Measurements from ENCODE around the gene EPB42.

EPB42 gene

DNA sequence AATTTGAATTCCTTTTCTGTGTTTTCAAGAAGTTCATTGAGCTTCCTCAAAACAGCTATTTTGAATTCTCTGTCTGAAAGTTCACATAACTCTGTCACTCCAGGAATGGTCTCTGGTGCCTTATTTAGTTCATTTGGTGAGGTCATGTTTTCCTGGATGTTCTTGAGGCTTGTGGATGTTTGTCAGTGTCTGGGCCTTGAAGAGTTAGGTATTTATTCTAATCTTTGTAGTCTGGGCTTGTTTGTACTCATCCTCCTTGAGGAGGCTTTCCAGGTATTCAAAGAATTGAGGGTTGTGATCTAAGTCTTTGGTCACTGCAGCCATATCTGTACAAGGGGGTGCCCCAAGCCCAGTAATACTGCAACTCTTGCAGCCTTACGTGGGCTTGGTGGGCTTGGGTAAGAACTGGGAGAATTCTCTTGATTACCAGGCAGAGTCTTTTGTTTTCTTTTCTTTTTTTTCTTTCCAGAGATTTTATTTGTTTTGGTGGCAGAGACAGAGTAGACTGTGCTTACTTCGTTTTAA is 55.0 kb downstream of the EPB42 start:
- Histone ChIP-seq H3K4me3 (ENCODE audit: low read depth, low read length, poor library complexity, severe bottlenecking) (no peak overlapping the region), H3K27ac (ENCODE audit: low read depth, low read length, poor library complexity, severe bottlenecking) (no peak overlapping the region), H3K79me2 (ENCODE audit: insufficient read depth, low read length) (no peaks in the 10 kb centered on the region), H3K4me1 (ENCODE audit: insufficient read depth, low read length, severe bottlenecking) (no peaks in the 10 kb centered on the region), H3K9me3 (ENCODE audit: low read length) (no peaks in the 10 kb centered on the region), H3K9ac (ENCODE audit: low read length) (no peak overlapping the region), H3F3A (ENCODE audit: insufficient read depth, low read length) (no peaks in the 10 kb centered on the region), H2AFZ (ENCODE audit: low read length) (no peak overlapping the region), H3K36me3 (ENCODE audit: insufficient read depth, low read length) (peaks cover 58% of the 10 kb centered on the region), H3K4me2 (ENCODE audit: low read length) (no peak overlapping the region), H4K20me1 (ENCODE audit: insufficient read depth, low read length) (no peaks in the 10 kb centered on the region), H3K27me3 (ENCODE audit: insufficient read depth, low read length) (no peaks in the 10 kb centered on the region), H3K9me2 (ENCODE audit: low read depth, low read length) (no peaks in the 10 kb centered on the region)
- TF ChIP-seq EZH2 (IDR thresholded peaks at IDR 0.05; ENCODE audit: borderline replicate concordance, low read length) (no peak), CTCF (IDR thresholded peaks at IDR 0.05; ENCODE audit: low read length) (no peak)

DNA sequence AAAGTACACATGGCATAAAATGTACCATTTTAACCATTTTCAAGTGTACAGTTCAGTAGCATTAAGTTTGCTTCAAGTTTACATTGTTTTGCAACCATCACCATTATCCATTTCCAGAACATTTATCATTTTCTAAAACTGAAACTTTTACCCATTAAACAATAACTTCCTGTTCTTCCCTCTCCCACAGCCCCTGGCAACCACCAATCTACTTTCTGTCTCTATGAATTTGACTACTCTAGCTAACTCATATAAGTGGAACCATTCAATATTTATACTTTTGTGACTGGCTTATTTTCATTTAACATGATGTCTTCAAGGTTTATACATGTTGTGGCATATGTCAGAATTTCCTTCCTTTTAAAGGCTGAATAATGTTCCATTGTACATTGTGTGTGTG is 67.5 kb downstream of the EPB42 start:
- H3K9me3 ChIP-seq (ENCODE audit: low read length) = no peaks in the 10 kb centered on the region

DNA sequence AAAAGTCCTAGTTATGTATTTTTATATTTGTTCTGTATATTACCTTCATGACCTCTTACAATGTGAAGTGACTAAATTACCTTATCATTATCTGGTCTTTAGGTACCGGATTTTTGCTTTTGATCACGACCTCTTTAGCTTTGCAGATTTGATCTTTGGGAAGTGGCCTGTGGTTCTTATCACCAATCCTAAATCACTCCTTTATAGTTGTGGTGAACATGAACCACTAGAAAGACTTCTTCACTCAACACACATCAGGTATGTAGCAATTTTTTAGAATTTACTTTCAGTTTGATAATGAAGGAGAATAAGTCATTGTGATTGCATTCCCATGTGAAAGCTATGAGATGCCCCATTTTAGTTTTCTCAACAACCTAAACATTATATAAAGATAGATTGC is 69.1 kb downstream of the EPB42 start:
- Histone ChIP-seq H4K20me1 (ENCODE audit: insufficient read depth, low read length) (no peaks in the 10 kb centered on the region), H3K9me2 (ENCODE audit: low read depth, low read length) (no peaks in the 10 kb centered on the region), H3K79me2 (ENCODE audit: insufficient read depth, low read length) (no peaks in the 10 kb centered on the region), H3K36me3 (ENCODE audit: insufficient read depth, low read length) (peaks cover 94% of the 10 kb centered on the region), H3K9ac (ENCODE audit: low read length) (no peak overlapping the region), H3K4me2 (ENCODE audit: low read length) (no peak overlapping the region), H3K27me3 (ENCODE audit: insufficient read depth, low read length) (no peaks in the 10 kb centered on the region), H3K27ac (ENCODE audit: low read depth, low read length, poor library complexity, severe bottlenecking) (no peak overlapping the region), H3K9me3 (ENCODE audit: low read length) (no peaks in the 10 kb centered on the region), H2AFZ (ENCODE audit: low read length) (no peak overlapping the region), H3K4me1 (ENCODE audit: insufficient read depth, low read length, severe bottlenecking) (no peaks in the 10 kb centered on the region), H3F3A (ENCODE audit: insufficient read depth, low read length) (no peaks in the 10 kb centered on the region), H3K4me3 (ENCODE audit: low read depth, low read length, poor library complexity, severe bottlenecking) (no peak overlapping the region)
- TF ChIP-seq EZH2 (IDR thresholded peaks at IDR 0.05; ENCODE audit: borderline replicate concordance, low read length) = no peak
- no peak for TF ChIP-seq CTCF (IDR thresholded peaks at IDR 0.05; ENCODE audit: low read length)

More for the DNA sequence above, 67.5 kb downstream of the EPB42 start:
- TF ChIP-seq EZH2 (IDR thresholded peaks at IDR 0.05; ENCODE audit: borderline replicate concordance, low read length) = no peak
- TF ChIP-seq CTCF (IDR thresholded peaks at IDR 0.05; ENCODE audit: low read length) = no peak
- Histone ChIP-seq H3K27ac (ENCODE audit: low read depth, low read length, poor library complexity, severe bottlenecking) (no peak overlapping the region), H3K79me2 (ENCODE audit: insufficient read depth, low read length) (no peaks in the 10 kb centered on the region), H3F3A (ENCODE audit: insufficient read depth, low read length) (no peaks in the 10 kb centered on the region), H3K4me2 (ENCODE audit: low read length) (no peak overlapping the region), H3K36me3 (ENCODE audit: insufficient read depth, low read length) (peaks cover 93% of the 10 kb centered on the region), H2AFZ (ENCODE audit: low read length) (no peak overlapping the region), H3K9me2 (ENCODE audit: low read depth, low read length) (no peaks in the 10 kb centered on the region), H3K4me3 (ENCODE audit: low read depth, low read length, poor library complexity, severe bottlenecking) (no peak overlapping the region), H3K27me3 (ENCODE audit: insufficient read depth, low read length) (no peaks in the 10 kb centered on the region), H3K4me1 (ENCODE audit: insufficient read depth, low read length, severe bottlenecking) (no peaks in the 10 kb centered on the region), H4K20me1 (ENCODE audit: insufficient read depth, low read length) (no peaks in the 10 kb centered on the region), H3K9ac (ENCODE audit: low read length) (no peak overlapping the region)
